H1 (cell line): Measurements from ENCODE around the gene ZC2HC1C. TPM values are rescaled to one million over a fixed set of nuclear protein-coding genes. Genes with fewer than 3 reads are reported as not detected.

ENCODE experiments used
- ASH2L ChIP-seq: fragments of 200-600, 300-600 bp; sonication (generic); IDR thresholded peaks from one replicate; pipeline ENCODE4 v1.7.1; 2017; ENCODE audit warnings: low read length
- ATF3 ChIP-seq: IDR thresholded peaks from 2 replicates; pipeline ENCODE4 v1.6.1; 2011; ENCODE audit warnings: low read depth, mild to moderate bottlenecking, low read length; ENCODE audit not compliant: insufficient read depth
- BACH1 ChIP-seq: IDR thresholded peaks from 2 replicates; pipeline ENCODE4 v1.6.1; 2012; ENCODE audit warnings: low read length, improper control_type of control experiment
- BCL11A ChIP-seq, 2 experiments: IDR thresholded peaks; one replicate each; pipeline ENCODE4 v1.6.1; 2011; ENCODE audit warnings: low read depth in 2 of 2, low read length in 2 of 2, mild to moderate bottlenecking in 2 of 2
- CREB1 ChIP-seq: IDR thresholded peaks from 2 replicates; pipeline ENCODE4 v1.6.1; 2012; ENCODE audit warnings: inconsistent platforms
- JUND ChIP-seq: IDR thresholded peaks from 2 replicates; pipeline ENCODE4 v1.6.1; 2011; ENCODE audit warnings: mild to moderate bottlenecking, improper control_type of control experiment, low read length
- KDM1A ChIP-seq: fragments of 200-600, 300-600 bp; sonication (generic); IDR thresholded peaks from 2 replicates; pipeline ENCODE4 v1.7.1; 2016; ENCODE audit warnings: mild to moderate bottlenecking, low read length, borderline replicate concordance
- KDM4A ChIP-seq: IDR thresholded peaks from one replicate; pipeline ENCODE4 v1.7.1; 2012; ENCODE audit warnings: low read depth, mild to moderate bottlenecking, moderate library complexity, low read length, inconsistent platforms; ENCODE audit not compliant: severe bottlenecking
- KDM5A ChIP-seq: fragments of 200-600 bp; IDR thresholded peaks from 2 replicates; pipeline ENCODE4 v1.7.1; 2012; ENCODE audit warnings: mild to moderate bottlenecking, low read length, inconsistent platforms, mixed read lengths
- MAFK ChIP-seq: IDR thresholded peaks from 2 replicates; pipeline ENCODE4 v1.6.1; 2012; ENCODE audit warnings: low read depth, mild to moderate bottlenecking, improper control_type of control experiment, low read length
- NANOG ChIP-seq: IDR thresholded peaks from 2 replicates; pipeline ENCODE4 v1.6.1; 2011; ENCODE audit warnings: low read length, low read depth, mild to moderate bottlenecking, inconsistent platforms; ENCODE audit not compliant: insufficient read depth, poor library complexity, severe bottlenecking
- NRF1 ChIP-seq: IDR thresholded peaks from 2 replicates; pipeline ENCODE4 v1.6.1; 2011; ENCODE audit warnings: mild to moderate bottlenecking, low read depth, low read length, improper control_type of control experiment
- POLR2A ChIP-seq, 2 experiments: IDR thresholded peaks; 1 replicate in 1 of 2; 2 replicates in 1 of 2; pipeline ENCODE4 v1.6.1; 2011; ENCODE audit warnings: low read depth in 2 of 2, low read length in 2 of 2, mild to moderate bottlenecking in 2 of 2; ENCODE audit errors: control extremely low read depth in 1 of 2
- RAD21 ChIP-seq, 2 experiments: IDR thresholded peaks in 1 of 2; conservative IDR thresholded peaks in 1 of 2; 2 replicates each; pipeline ENCODE4 v1.6.1; 2011; ENCODE audit warnings: low read depth in 2 of 2, low read length in 2 of 2, improper control_type of control experiment in 1 of 2, inconsistent platforms in 1 of 2, mild to moderate bottlenecking in 1 of 2, moderate library complexity in 1 of 2
- RBBP5 ChIP-seq: IDR thresholded peaks from 2 replicates; pipeline ENCODE4 v1.7.1; 2012; ENCODE audit warnings: low read depth, mild to moderate bottlenecking, inconsistent platforms, low read length, moderate library complexity, borderline replicate concordance
- SAP30 ChIP-seq: fragments of 300-600 bp; sonication (generic); IDR thresholded peaks from 2 replicates; pipeline ENCODE4 v1.7.1; 2012; ENCODE audit warnings: low read length, moderate library complexity, mild to moderate bottlenecking, inconsistent platforms; ENCODE audit not compliant: insufficient read depth, insufficient replicate concordance
- SIN3A ChIP-seq, 2 experiments: IDR thresholded peaks in 1 of 2; conservative IDR thresholded peaks in 1 of 2; 2 replicates each; pipeline ENCODE4 v1.6.1; 2011 to 2012; ENCODE audit warnings: low read length in 2 of 2, improper control_type of control experiment in 1 of 2, low read depth in 1 of 2, mild to moderate bottlenecking in 1 of 2
- SIRT6 ChIP-seq: IDR thresholded peaks from one replicate; pipeline ENCODE4 v1.7.1; 2012; ENCODE audit warnings: low read length, inconsistent platforms
- SP1 ChIP-seq: IDR thresholded peaks from 2 replicates; pipeline ENCODE4 v1.6.1; 2011; ENCODE audit warnings: low read depth, low read length
- SRF ChIP-seq: IDR thresholded peaks from 2 replicates; pipeline ENCODE4 v1.6.1; 2011; ENCODE audit warnings: mild to moderate bottlenecking, low read depth, low read length, moderate library complexity
- SUZ12 ChIP-seq: fragments of 200-600 bp; sonication (generic); IDR thresholded peaks from 2 replicates; pipeline ENCODE4 v1.6.1; 2012; ENCODE audit warnings: mild to moderate bottlenecking, inconsistent platforms, low read length, moderate library complexity, mixed read lengths
- TBP ChIP-seq: IDR thresholded peaks from 2 replicates; pipeline ENCODE4 v1.6.1; 2011; ENCODE audit warnings: low read depth, low read length, improper control_type of control experiment
- USF2 ChIP-seq: IDR thresholded peaks from 2 replicates; pipeline ENCODE4 v1.6.1; 2011; ENCODE audit warnings: low read length, improper control_type of control experiment
- YY1 ChIP-seq: IDR thresholded peaks from 2 replicates; pipeline ENCODE4 v1.6.1; 2011; ENCODE audit warnings: low read depth, mild to moderate bottlenecking, low read length
- polyA plus RNA-seq, 7 experiments: library from polyadenylated mRNA; depleted of rRNA in 3 of 7; stranded (reverse) in 5 of 7; unstranded in 2 of 7; fragments of >200 nt in 5 of 7; fragments of 200-250 nt in 2 of 7; gene quantifications; 1 replicate in 5 of 7; 2 replicates in 1 of 7; 4 replicates in 1 of 7; pipeline versions ENCODE4 v1.2.1 to v1.2.3, GENCODE V29; 2011 to 2013; ENCODE audit warnings: missing spikeins in 2 of 7, mixed read lengths in 2 of 7
- total RNA-seq: library from RNA; stranded (reverse); fragmentation: NEBNext Ultra II Directional; extraction: Animal tissue kit (Norgen Biotek cat#: 25700); gene quantifications from 2 replicates; pipeline ENCODE4 v1.2.1, GENCODE V29; 2021

ZC2HC1C gene
- total and polyA plus RNA-seq, 2 of the 8 experiments (the other 6 are each of a cell fraction or from before 2014, with no cell fraction given), result 0.57 to 1.2 TPM

GRCh38 chr14:75050852-75051555 lies 18.4 kb upstream of the ZC2HC1C start, which contains the start of gene MLH3 (continued):
- TF ChIP-seq NRF1, result peak; percentile 96
- no peak for TF ChIP-seq SRF
- TF ChIP-seq SAP30, result no peak
- no peak for TF ChIP-seq YY1
- no peak for TF ChIP-seq ATF3
- no peak for TF ChIP-seq SUZ12
- TF ChIP-seq SP1, result no peak
- TF ChIP-seq JUND, result no peak
- TF ChIP-seq KDM1A, result no peak
- no peak for TF ChIP-seq BCL11A (IDR thresholded peaks at IDR 0.05; ENCODE audit: low read depth in 2 of 2, low read length in 2 of 2)
- TF ChIP-seq TBP, result no peak; the same call in 1 of the 2 replicates
- no peak for TF ChIP-seq CREB1
- TF ChIP-seq BACH1, result no peak
- no peak for TF ChIP-seq MAFK
- TF ChIP-seq RBBP5, result peak; percentile 87; the same call in 1 of the 2 replicates
- TF ChIP-seq POLR2A (IDR thresholded peaks at IDR 0.05; ENCODE audit: control extremely low read depth in 1 of 2, low read depth in 2 of 2, low read length in 2 of 2), result peak; percentile 71 to 89
- no peak for TF ChIP-seq RAD21 (IDR thresholded peaks at IDR 0.05 in 1 of 2, conservative IDR thresholded peaks at IDR 0.05 in 1 of 2; ENCODE audit: low read depth in 2 of 2, low read length in 2 of 2)
- peak; percentile 90 for TF ChIP-seq ASH2L
- no peak for TF ChIP-seq SIRT6
- TF ChIP-seq SIN3A (conservative IDR thresholded peaks at IDR 0.05 in 1 of 2, IDR thresholded peaks at IDR 0.05 in 1 of 2; ENCODE audit: low read depth in 1 of 2, low read length in 2 of 2), result no peak
- no peak for TF ChIP-seq USF2
- TF ChIP-seq NANOG, result no peak
- peak; percentile 87 for TF ChIP-seq KDM4A
- TF ChIP-seq KDM5A, result no peak
